GM12864 (cell line): ENCODE data around the gene MSANTD1.

ENCODE experiments used
- DNase-seq: peaks from one replicate; pipeline ENCODE4 v3.0.0-alpha.2; 2011; ENCODE audit warnings: low read depth
- H3K4me3 ChIP-seq: 2 replicates; pipeline ENCODE4 v1.5.1; 2011; ENCODE audit warnings: mild to moderate bottlenecking, low read depth, low read length, control low read depth
- CTCF ChIP-seq: IDR thresholded peaks from 2 replicates; pipeline ENCODE4 v1.5.1; 2011; ENCODE audit warnings: low read depth, mild to moderate bottlenecking, moderate library complexity, low read length, control low read depth, inconsistent platforms; ENCODE audit errors: missing control alignments

Gene MSANTD1

GRCh38 chr4:3248811-3249661 lies at the start of gene MSANTD1:
Gene MSANTD1 (plus strand): TSS chr4:3249159. CDS start chr4:3249223, 64 bp downstream.
- no peak within 1 kb of the TSS for H3K4me3 ChIP-seq
- no peak for DNase-seq
- no peak for TF ChIP-seq CTCF

DNA sequence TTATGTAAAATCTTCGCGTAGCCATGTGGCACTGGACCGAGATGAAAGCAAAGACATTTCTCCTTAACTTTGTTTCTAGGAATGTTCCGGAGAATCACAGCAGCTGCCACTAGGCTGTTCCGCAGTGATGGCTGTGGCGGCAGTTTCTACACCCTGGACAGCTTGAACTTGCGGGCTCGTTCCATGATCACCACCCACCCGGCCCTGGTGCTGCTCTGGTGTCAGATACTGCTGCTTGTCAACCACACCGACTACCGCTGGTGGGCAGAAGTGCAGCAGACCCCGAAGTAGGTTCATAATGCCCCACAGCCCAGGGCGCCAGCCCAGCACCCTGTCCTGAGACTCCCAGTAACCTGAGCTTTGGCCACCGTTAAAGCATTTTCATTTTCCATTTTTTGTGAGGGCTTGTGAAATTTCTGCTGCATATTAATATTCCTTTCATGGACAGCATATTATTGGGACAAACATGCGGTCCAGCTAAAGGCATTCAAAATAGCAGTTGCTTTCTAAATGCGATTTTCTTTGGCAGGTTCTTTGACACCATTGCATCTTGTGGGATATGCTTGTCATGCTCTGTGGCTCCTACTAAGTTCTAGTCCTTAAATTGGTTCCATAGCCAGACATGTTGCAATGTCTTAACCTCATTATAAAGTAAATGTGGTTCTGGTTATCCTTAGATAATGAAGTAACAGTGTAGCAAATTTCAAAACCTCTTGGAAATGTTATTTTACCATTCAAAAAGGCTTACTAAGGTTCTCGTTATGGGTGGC lies 49.1 kb upstream of the MSANTD1 start:
- TF ChIP-seq CTCF, result no peak
- no peak for DNase-seq

DNA sequence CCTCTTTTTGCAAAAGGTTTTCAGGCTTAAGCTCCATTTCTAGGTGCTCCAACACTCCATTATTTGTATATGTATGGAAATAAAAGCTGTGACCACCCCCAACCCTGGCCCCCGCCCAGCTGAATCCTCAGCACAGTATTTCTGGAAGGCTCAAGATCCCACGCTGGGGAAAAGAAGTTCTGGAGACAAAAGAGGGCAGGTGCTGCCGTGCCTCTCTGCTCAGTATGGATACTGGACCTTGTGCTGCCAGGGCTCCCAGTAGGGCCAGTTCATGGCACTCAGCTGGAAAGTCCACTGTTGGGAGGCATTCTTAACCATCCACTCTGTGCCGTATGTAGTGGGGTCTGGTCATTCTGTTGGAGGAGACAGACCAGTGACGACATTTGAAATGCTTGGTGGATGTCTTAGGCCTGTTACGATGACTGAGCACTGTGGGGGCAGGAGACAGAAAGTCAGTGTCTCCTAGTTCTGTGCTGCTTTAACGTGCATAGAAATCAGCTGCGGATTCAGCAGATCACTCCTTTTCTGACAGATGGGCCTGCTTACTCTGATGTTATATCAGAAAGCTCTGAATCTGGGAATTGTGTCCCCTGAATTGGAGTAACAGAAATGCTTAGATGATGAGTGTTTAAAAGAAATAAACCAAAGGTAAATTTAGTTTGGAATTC lies 48.4 kb upstream of the MSANTD1 start:
- no peak for DNase-seq
- no peak overlapping the region for H3K4me3 ChIP-seq
- no peak for TF ChIP-seq CTCF

More for the DNA sequence above, 49.1 kb upstream of the MSANTD1 start:
- no peak overlapping the region for H3K4me3 ChIP-seq

DNA sequence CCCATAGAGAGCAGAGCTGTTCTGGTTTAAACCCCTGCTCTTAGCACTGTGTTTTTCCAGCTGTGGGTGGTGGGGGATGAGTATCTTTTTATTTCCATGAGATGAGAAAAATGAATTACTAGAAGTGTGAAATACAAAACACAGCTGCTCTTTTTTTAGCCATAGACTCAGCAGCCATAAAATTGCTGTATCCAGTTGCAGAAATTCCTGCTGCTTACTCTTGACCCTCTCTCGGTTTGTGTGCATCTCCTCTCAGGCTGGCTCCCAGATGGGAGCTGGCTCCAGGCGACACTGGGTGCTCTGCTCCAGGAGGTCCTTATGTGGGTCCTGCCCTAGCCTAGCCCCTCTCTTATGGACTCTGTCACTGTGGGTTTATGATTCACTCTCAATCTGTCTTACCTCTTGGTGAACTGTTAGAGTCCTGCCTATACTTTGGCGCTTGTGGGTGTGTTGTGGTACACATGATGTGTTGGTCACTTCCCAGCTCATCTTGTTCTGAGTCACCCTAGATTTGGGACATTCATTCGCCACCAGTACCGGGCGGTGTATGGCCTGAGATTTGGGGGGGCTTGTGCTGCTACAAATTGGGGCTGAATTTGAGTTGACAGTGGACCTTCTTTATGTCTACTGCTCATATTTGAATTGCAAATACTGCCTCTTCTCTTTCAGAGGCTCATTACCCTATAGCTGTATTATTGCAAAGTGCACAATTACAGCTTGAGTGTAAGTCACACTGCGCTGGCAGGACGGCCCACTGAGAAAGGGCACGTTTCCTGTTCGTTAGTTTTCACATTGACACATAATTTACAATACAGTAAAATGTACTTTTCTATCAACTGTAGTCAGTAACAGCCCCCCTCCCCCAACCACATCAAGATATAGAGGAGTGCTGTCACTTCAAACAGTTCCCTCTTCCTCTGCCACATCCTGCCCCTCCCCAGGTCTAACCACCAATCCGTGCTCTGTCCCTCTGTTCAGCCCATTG lies 46.9 kb upstream of the MSANTD1 start:
- TF ChIP-seq CTCF, result no peak
- DNase-seq, result peak; percentile 46
- no peak overlapping the region for H3K4me3 ChIP-seq

- DNase-seq, result peak; percentile 18
- TF ChIP-seq CTCF, result no peak
- H3K4me3 ChIP-seq, result no peak overlapping the region
These were observed 45.8 kb upstream of the MSANTD1 start for GRCh38 chr4:3202836-3203820.
